Osteocyte (in vitro differentiated cells): ENCODE data around the gene FAM163A. TPM values are rescaled to one million over a fixed set of nuclear protein-coding genes. Genes with fewer than 3 reads are reported as not detected.

Experiments
- DNase-seq: peaks from one replicate; pipeline ENCODE4 v3.0.0; 2021; ENCODE audit warnings: mixed read lengths; ENCODE audit not compliant: unreplicated experiment; ENCODE audit errors: extremely low spot score
- H3K27ac Mint-ChIP-seq: one replicate; pipeline ENCODE4 v1.8.0; 2021; ENCODE audit warnings: mild to moderate bottlenecking, mixed read lengths; ENCODE audit not compliant: unreplicated experiment
- H3K27me3 Mint-ChIP-seq: one replicate; pipeline ENCODE4 v1.8.0; 2021; ENCODE audit warnings: mixed read lengths; ENCODE audit not compliant: unreplicated experiment
- H3K36me3 Mint-ChIP-seq: one replicate; pipeline ENCODE4 v1.8.0; 2021; ENCODE audit warnings: mixed read lengths; ENCODE audit not compliant: unreplicated experiment
- H3K4me1 Mint-ChIP-seq: one replicate; pipeline ENCODE4 v1.8.0; 2021; ENCODE audit warnings: mixed read lengths; ENCODE audit not compliant: unreplicated experiment
- H3K4me3 Mint-ChIP-seq: one replicate; pipeline ENCODE4 v1.8.0; 2021; ENCODE audit warnings: mild to moderate bottlenecking, moderate library complexity, mixed read lengths; ENCODE audit not compliant: unreplicated experiment
- H3K9me3 Mint-ChIP-seq: one replicate; pipeline ENCODE4 v1.8.0; 2021; ENCODE audit warnings: mixed read lengths; ENCODE audit not compliant: unreplicated experiment
- total RNA-seq: library from RNA; stranded (reverse); gene quantifications from 2 replicates; pipeline ENCODE4 v1.2.1, GENCODE V29; 2021
- TF ChIP-seq, protein P1 (sequence below): fragments of 200-600 bp; sonication (generic); IDR thresholded peaks from 2 replicates; pipeline ENCODE4 v1.5.0; 2021; ENCODE audit warnings: antibody characterized with exemption, mild to moderate bottlenecking, moderate library complexity

Gene FAM163A
- total RNA-seq, 1 donor from 2014 or later: not detected

- Mint-ChIP-seq H3K36me3 (peaks cover 55% of the 10 kb centered on the region), H3K9me3 (no peaks in the 10 kb centered on the region), H3K27me3 (no peaks in the 10 kb centered on the region), H3K27ac (no peak overlapping the region), H3K4me3 (no peak overlapping the region), H3K4me1 (peaks cover 4% of the 10 kb centered on the region)
- no peak for DNase-seq
- TF ChIP-seq, protein P1, sequence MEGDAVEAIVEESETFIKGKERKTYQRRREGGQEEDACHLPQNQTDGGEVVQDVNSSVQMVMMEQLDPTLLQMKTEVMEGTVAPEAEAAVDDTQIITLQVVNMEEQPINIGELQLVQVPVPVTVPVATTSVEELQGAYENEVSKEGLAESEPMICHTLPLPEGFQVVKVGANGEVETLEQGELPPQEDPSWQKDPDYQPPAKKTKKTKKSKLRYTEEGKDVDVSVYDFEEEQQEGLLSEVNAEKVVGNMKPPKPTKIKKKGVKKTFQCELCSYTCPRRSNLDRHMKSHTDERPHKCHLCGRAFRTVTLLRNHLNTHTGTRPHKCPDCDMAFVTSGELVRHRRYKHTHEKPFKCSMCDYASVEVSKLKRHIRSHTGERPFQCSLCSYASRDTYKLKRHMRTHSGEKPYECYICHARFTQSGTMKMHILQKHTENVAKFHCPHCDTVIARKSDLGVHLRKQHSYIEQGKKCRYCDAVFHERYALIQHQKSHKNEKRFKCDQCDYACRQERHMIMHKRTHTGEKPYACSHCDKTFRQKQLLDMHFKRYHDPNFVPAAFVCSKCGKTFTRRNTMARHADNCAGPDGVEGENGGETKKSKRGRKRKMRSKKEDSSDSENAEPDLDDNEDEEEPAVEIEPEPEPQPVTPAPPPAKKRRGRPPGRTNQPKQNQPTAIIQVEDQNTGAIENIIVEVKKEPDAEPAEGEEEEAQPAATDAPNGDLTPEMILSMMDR: no peak
These were observed 122.3 kb downstream of the FAM163A start for GRCh38 chr1:179865377-179865776.

Other genes with a start within 250 kb of the FAM163A start
- not detected in 2 replicates for gene NPHS2, start 167.3 kb upstream of the FAM163A start, total RNA-seq
- not detected in 2 replicates for gene TDRD5, start 151.5 kb upstream of the FAM163A start, total RNA-seq
- gene TOR1AIP2, start 134.5 kb downstream of the FAM163A start, total RNA-seq: 85.5 and 87.4 TPM in 2 replicates
- gene TOR1AIP1, start 139.0 kb downstream of the FAM163A start, total RNA-seq: 53.7 and 60.6 TPM in 2 replicates
- 41.4 and 42.2 TPM in 2 replicates for gene CEP350, start 211.5 kb downstream of the FAM163A start, total RNA-seq